NK-92 treated with Interleukin-12 subunit alpha and Interleukin-12 subunit beta, amount 100 ng/mL, for 24 hours (cell line): Measurements from ENCODE around the gene ZNF628.
A peak's percentile ranks its signal among the peaks of the same experiment; 100 is the strongest.

Experiments used
- DNase-seq: peaks from one replicate; lab custom pipeline; 2025; lab: John Stamatoyannopoulos, UW

ZNF628 gene

DNA sequence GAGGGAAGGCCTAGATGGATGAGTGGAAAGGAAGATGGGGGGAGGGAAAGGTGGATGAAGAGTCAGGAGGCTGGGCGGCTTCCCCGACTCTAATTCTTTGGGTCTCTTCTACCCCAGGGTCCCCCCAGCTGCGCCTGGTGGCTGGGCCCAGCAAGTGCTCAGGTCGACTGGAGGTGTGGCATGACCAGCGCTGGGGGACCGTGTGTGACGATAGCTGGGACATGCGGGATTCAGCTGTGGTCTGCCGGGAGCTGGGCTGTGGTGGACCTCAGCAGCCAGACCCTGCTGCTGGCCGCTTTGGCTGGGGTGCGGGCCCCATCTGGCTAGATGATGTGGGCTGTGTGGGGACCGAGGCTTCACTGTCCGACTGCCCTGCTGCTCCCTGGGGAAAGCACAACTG lies 21.3 kb downstream of the ZNF628 start:
- DNase-seq = no peak

DNA sequence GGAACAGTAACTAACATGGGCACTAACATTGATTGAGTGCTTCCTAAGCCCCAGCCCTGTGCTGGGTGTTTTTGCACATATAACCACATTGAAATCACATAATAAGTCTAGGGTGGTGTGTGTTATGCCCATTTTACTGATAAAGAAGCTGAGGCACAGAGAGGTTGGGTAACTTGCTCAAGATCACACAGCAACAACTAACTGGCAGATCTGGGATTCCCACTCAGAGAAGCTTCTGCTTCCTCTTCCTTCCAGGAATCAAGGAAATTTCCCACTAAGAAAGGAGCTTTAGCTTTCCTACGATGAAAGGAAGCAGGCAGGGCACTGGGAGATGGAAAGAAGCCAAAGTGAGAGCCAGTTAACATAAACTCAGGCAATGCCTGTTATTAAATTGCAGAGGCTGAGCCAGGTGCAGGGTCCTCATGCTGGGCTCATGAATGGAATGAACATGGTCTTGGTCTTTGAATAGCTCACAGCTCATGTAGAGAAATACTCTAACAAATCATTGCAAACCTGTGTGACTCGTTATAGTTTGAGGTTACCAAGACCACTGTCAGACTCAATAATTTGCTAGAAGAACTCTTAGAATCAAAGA lies 21.9 kb downstream of the ZNF628 start:
- no peak for DNase-seq

DNA sequence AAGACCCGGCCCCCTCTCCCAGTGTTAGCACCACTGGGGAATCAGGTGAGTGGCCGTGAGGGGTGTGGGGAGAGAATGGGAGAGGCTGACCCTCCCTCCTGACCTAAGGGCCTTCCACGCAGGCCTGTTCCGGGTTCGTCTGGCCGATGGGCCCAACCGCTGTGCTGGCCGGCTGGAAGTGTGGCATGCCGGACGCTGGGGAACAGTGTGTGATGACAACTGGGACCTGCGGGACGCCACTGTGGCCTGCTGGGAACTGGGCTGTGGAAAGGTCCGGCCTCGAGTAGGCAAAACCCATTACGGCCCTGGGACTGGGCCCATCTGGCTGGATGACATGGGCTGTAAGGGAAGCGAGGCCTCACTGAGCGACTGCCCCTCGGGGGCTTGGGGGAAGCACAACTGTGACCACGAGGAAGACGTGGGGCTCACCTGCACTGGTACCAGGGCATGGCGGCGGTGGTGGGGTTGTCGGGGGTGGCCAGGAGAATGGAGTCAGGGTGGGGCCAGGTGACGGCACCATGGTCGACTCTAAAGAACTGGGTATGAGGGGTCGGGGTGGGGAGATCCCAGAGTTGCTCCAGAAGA lies 24.0 kb downstream of the ZNF628 start:
- DNase-seq = no peak

- no peak for DNase-seq
Observed at GRCh38 chr19:55502197-55502952, 26.0 kb downstream of the ZNF628 start.

GRCh38 chr19:55503157-55503501 lies 26.7 kb downstream of the ZNF628 start:
- no peak for DNase-seq

- DNase-seq = peak; percentile 92
Observed at GRCh38 chr19:55503502-55504251, 27.3 kb downstream of the ZNF628 start.

- DNase-seq = no peak
Observed at GRCh38 chr19:55504252-55504603, 27.8 kb downstream of the ZNF628 start.

DNA sequence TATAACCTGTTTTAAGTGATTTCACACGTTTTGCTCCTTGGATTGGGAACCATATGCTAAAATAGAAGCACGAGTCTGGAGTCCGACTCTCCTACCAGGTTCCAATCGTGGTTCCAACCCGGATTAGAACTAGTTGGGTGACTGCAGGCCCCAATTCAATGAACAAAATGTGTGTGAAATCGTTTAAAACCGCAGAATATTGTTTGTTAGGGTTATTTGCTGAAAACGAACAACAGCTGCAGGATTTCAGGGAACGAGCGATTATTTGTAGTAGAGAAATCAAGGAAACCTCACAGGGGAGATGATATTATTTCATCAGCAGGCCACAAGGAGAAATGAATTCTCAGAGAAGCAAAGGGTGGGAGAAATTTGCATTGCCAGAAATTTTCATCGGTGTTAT lies 28.6 kb downstream of the ZNF628 start:
- no peak for DNase-seq

DNA sequence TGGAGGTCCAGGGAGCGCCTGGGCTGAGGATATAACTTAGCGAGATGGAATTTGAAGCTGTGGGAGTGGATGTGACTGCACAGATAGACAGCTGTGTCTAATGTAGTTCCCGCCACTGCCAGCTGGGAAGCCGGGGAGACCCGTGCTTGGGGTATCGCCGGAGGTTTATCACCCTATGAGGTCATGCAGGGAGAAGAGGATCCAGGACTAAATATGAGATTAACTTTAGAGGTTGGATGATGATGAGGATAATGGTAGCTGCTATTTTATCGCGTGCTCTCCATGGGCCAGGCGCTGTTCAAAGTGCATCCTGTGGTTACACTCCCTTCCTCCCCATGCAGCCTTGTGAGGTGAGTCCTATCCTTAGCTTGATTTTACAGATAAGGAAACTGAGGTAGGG lies 31.7 kb downstream of the ZNF628 start:
- DNase-seq = no peak

- DNase-seq = peak; percentile 79
Observed at GRCh38 chr19:55516878-55517620, 40.6 kb downstream of the ZNF628 start.

DNA sequence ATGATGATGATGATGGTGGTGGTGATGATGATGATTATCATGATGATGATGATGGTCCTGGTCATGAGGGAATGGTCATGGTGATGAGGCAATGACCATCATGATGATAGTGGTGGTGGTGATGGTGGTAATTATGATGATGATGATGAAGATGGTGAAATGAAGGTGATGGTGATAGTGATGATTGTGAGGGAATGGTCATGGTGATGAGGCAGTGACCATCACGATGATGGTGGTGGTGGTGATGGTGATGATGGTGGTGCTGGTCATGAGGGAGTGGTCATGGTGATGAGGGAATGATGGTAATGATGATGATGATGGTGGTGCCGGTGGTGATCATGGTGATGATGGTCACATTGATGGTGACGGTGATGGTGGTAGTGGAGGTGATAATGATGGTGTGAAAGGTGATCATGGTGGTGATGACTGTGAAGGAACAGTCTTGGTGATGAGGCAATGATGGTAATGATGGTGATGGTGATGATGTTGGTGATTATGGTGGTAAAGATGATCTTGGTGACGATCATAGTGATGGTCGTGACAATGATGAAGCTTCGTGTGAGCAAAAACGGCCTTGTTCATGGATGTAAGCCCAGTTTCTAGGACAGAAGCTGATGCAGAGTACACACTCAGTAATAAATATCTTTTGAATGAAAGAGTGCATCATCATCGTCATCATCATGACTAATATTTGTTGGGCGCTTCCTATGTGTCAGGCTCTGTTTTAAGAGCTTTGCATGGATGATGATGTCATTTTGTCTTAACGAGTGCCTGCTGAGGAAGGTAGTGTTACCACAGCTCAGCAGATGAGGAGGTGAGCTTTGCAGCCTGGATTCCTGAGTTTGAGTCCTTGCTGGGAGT lies 43.3 kb downstream of the ZNF628 start:
- no peak for DNase-seq

- no peak for DNase-seq
Observed at GRCh38 chr19:55520691-55521292, 44.4 kb downstream of the ZNF628 start.

DNA sequence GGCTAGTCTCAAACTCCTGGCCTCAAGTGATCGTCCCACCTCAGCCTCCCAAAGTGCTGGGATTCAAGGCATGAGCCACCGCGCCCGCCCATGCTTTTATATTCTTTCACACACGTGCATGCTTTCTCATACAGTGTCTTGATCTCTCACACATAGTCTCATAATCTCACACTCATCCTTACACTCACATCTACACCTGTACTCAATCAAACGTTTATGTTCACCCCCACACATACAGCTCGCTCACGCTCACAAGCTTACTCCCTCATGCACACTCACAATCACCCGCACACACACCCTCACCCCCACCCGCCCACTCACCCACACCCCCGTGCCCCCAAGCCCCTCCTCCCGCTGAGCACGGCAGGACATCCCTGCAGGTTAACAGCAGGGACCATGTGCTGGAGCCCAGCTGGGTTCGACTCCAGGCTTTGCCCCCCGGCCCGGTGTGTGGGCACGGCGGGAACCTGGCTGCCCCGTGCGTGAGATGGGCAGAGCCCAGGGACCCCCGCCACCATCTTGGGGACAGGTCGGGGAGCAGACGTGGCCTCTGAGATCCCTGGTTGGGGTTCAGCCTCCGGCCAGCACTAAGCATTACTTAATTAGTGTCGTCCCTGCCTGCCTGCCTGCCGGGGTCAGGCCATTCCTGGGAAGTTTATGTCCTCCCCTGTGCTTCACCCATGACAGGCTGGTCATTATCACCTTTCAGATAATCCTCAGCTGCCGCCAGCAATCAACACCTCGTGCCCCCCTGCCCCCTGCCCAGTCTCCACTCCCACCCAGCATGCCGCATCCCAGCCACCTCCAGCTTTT lies 49.1 kb downstream of the ZNF628 start:
- DNase-seq = no peak

- DNase-seq = no peak
Observed at GRCh38 chr19:55526216-55527196, 50.1 kb downstream of the ZNF628 start.

DNA sequence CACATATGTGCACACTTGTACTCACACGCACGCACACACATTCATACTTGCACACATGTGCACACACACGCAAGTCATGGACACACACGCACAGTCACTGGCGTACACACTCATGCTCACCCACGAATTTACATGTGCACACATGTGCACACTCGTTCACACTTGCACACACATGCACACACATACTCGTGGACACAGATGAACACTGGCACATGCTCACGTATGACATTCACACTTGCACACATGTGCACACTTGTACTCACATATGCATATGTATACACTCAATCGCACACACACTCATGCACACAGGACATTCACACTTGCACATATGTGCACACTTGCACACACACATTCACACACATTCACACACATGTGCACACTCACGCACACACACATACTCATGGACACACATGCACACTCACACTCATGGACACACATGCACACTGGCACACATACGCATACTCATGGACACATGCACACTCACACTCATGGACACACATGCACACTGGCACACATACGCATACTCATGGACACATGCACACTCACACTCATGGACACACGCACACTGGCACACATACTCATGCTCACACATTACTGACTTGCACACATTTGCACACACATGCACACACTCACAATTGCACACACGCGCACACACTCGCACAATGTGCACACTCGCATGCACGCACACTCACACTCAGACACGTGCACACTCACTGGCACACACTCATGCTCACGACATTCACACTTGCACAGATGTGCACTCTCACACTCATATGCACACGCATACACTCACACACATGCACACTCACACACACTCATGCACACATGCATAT lies 51.0 kb downstream of the ZNF628 start:
- no peak for DNase-seq

GRCh38 chr19:55528030-55528803 lies 51.8 kb downstream of the ZNF628 start:
- DNase-seq = no peak

DNA sequence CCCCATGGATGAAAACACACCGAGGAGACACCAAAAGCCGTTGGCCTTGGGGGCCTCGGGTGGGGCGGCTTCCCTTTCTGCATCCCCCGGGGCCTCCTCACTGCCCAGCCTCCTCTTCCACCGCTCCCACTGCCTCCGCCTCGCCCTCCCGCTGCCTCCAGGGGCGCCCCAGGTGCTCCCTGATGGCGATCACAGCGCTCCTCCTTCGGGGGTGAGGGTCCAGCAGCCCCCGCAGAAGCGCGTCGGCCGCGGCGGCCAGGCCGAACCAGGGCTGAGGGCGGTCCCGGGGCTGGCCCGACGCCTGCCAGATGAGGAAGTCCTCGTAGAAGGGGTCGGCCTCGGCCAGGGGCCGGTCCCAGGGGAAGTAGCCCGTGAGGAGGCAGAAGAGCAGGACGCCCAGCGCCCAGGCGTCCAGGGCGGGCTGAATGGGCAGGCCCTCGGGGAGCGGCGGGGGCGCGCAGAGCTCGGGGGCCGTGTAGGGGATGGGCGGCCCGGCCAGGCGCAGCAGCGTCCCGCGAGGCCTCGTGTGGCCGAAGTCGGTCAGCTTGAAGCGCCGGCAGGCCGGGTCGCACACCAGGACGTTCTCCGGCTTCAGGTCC lies 53.3 kb downstream of the ZNF628 start:
- DNase-seq = no peak
